Eye (tissue), 1 donor: Measurements from ENCODE around the gene MS4A2.
"Not testable (repeated sequence)": the region's sequence is repeated elsewhere in the genome, so short reads cannot be mapped to it uniquely, and the experiment has no call there.

ENCODE experiments used
- DNase-seq: peaks from one replicate; pipeline ENCODE4 v3.0.0-alpha.2; 2015

MS4A2 gene

DNA sequence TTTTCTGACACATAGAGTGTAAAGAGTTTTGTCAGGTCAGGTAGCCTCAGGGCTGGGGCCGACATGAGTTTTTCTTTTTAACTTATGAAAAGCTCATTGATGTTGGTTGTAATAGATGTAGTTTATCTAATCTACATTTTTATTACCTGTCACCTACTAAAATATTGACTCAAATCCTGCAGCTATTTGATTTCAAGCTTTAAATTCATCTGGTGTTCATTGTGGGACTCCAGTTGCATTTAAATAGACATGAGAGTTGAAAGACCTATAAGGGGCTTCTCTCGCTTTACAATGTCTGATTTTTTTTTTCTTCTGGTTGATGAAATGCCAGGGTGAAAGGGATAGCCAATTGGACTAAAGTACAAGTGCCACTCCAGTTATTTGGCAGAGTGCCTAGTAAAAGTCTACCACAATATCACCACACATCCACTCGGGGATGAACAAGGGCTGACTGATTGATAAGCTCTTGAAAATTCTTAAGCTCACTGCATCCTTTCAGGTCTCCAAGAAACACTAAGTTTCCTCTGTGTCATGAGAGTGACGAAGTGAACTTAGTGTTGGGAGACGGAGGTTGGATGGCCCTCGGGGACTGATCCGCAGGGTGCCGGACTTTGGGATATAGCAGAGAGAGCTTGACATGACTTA, 16.1 kb downstream of the MS4A2 start:
- DNase-seq: not testable (repeated sequence)

DNA sequence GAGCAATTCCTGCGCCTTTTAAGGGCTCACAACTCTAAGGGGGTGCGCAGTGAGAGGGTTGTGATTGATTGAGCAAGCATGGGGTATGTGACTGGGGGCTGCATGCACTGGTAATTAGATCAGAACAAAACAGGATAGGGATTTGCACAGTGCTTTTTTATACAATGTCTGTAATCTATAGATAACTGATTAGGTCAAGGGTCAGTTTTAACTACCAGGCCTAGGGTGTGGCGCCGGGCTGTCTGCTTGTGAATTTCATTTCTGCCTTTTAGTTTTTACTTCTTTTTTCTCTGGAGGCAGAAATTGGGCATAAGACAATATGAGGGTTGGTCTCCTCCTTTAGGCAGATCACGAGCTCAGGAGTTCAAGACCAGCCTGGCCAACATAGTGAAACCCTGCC, 20.2 kb downstream of the MS4A2 start:
- DNase-seq: not testable (repeated sequence)

DNA sequence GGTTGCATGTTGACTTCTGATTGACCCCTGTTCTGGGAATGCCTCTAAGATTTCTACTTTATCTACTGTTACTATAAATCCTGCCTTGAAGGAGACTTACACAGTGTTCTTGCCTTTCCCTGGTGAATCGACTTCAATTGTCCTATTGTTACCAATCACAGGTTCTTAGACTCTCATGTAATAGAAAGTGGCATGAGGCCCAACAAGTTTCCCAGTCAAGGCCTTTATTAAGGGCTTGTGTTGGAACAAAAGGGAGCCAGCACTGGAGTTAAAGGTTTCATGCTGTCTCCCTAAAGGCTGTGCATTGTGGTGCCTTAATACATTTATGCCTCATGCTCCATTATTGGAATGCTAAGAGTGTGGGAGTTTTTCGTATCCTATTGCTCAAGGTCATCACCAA, 23.3 kb downstream of the MS4A2 start:
- DNase-seq: peak; percentile 25

DNA sequence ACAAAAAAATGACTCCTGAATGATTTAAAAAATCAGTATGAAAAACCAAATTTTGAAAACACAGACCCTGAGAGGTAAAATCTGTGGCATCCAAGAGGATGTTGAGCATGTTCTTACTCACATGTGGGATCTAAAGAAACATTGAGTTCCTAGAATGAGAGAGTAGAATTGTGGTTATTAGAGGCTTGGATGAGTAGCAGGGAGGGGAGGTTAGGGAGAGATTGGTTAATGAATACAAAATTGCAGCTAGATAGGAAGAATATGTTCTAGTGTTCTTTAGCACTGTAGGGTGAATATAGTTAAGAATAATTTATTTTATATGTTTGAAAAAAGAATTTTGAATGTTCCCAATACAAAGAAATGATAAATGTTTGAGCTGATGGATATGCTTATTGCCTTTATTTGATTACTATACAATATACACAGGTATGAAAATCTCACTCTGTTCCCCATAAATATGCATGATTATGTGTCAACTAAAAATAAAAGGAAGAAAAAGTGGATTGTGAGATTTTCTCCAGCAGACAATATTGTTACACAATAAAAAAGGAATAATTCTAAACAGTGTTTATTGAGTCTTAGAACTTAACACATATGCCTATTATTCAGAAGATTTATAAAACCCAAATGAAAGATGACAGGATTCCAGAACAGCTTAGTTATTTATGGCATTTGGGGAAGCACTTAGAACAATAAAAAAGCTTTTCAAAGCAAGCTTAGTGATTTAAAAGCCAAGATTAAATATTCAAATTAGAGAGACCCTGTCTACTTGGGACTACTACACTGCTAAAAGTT, 28.7 kb downstream of the MS4A2 start:
- DNase-seq: no peak

DNA sequence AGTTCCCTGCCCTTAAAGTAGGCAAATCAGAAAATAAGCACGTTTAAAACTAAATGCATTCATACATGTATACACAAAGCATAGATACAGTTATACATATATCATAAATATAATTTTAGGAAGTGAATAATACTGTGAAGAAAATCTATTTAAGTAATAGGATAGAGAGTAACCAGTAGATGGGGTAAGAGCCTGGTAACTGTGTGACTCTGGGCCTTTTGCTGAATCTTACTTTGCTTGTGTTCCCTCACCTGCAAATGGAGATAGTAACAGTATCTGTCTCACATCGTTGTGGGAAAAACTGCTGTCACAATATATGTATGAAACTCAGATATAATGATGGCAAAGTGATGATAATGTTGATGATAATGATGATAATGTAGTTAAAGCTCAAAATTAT, 29.9 kb downstream of the MS4A2 start:
- DNase-seq: no peak

DNA sequence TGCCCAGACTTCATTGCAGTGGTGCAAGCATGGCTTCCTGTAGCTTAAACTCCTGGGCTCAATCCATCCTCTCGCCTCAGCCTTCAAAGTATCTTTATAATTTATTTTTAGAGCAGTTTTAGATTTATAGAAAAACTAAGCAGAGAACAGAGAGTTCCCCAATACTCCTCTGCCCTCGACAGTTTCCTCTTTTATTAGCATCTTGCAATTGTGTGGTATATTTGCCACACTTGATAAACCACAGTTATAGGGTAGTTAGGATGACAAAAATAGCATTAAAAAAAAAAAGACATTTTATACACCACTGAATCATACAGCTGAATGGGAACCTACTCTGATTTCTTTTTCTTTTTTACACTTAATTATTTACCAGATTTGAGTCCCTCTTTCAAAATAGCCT, 31.2 kb downstream of the MS4A2 start:
- DNase-seq: no peak

DNA sequence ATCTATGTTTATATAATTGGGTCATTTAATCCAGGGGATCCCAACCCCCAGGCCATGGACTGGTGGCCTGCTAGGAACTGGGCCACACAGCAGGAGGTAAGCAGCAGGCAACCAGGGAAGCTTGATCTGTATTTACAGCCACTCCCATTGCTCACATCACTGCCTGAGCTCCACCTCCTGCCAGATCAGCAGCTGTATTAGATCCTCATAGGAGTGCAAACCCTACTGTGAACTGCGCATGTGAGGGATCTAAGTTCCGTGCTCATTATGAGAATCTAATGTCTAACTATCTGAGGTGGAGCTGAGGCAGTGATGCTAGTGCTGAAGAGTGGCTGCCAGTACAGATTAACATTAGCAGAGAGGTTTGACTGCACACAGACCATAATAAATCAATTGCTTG, 32.8 kb downstream of the MS4A2 start:
- peak; percentile 91 for DNase-seq

DNA sequence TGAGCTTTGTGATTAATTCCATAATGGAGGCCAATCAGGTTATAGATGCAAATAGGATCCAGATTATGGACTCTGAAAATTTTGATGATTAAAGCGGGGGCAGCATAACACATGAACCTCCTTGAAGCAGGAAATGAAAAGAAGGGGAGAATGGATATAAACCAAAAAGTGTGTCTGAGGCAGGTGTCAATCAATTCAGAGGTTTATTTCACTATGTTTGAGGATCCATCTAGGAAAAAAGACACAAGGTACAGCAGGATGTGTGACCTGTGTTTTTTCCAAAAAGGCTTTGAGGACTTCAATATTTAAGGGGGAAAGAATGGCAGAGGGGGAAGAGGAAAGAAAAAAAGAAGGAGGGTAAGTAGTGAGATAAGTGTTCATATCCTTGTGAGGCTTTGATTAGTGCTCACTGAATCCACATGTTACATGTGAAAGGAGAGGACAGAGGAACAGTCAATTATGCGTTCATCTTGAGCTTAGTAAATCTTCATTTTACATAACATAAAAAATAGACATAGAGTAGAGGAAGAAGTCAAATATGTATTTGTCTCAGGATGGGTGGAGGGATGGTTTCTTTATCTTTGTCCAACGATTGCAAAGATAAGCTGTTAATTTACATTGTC, 34.1 kb downstream of the MS4A2 start:
- no peak for DNase-seq

DNA sequence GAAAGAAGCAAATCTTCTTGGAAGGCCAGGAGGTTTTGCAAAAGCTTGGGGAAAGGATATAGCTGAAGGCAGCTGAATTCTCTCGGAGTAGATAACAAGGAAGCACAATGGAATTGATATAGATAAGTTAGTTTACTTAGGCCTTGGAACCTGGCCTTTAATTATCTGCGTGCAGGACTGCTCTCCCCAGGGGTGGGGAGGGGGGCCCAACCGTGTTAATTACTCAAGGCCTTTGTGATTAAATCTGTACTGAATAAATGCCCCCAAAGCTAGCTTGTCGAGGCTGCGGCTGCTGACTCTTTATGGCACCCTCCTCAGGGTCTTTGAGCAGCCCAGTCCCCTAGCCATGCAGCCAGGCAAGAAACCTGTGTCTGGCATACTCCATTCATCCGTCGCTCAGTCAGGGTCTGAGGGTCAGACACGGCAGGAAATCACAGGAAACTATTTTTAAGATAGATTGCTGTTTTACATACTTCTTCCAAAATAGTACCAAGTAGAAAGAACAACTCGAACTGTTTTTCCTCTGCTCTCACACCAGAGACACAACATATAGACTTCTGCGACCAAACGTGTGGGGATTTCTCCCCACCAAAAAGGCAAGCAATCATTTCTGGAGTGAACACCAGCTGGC, 36.5 kb downstream of the MS4A2 start:
- DNase-seq: no peak

DNA sequence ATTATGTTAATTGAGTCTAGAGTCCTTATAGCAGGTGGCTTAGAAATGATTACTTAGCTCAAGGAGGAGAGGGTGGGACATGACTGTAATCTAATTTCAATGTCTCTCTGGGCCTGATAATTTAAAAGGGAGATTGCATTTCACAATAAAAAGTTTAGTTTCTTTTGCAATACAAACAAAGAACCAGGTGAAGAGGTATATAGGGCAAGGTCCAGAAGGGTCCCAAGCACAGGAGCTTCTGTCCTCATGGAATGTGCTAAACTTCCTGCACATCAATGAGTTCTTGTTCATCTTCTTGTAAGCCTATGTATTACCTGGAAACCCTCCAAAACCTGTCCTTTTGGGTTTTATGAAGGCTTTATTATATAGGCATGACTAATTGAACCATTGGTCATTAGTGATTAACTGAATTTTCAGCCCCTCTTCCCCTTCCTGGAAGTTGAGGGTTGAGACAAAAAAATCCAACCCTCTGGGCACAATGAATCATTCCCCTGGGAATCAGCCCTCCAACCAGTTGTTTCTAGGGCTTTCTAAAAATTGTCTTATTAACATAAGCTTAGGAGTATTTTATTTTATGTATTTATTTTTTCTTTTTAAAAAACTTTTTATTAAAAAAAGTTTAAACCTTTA, 37.6 kb downstream of the MS4A2 start:
- no peak for DNase-seq

DNA sequence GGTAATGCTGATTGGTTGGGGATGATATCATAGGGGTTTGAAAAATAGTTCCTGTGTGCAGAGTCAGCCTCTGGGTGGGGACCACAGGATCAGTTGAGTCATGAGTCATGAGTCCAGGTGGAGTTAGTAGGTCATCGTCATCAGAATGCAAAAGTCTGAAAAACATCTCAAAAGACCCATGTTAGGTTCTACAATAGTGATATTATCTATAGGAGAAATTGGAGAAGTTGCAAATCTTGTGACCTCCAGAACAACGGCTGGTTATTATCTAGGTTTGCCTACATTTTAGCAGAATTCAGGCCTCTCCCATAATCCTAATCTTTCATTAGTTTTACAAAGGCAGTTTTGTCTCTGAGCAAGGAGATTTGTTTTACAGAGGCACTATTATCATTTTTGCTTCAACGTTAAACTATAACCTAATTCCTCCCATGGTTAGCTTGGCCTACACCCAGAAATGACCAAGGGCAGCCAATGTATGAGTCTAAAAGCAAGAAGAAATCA, 38.9 kb downstream of the MS4A2 start:
- no peak for DNase-seq

DNA sequence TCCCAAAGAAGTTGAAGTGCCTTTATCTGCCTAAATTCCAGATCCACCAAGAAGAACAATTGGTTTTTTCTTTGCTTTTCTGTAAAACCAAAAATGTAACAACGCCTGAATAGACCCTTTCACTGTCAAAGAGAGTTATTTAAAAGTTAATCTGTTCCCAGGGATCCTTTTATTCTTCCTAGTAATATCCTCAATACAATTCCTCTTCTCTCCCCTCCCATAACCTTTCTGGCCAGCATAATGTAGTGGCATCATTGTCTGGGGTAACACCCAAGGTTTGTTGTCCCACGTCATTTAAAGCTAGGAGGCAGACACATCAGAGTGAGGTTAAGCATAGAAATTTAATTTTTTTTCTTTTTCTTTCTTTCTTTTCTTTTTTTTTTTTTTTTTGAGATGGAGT, 39.9 kb downstream of the MS4A2 start:
- DNase-seq: no peak

DNA sequence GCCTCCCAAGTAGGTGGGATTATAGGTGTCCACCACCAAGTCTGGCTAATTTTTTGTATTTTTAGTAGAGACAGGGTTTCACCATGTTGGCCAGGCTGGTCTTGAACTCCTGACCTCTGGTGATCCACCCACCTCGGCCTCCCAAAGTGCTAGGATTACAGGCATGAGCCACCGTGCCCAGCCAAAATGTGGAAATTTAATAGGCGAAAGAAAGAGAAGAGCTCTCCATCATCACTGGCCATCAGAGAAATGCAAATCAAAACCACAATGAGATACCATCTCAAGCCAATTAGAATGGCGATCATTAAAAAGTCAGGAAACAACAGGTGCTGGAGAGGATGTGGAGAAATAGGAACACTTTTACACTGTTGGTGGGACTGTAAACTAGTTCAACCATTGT, 40.4 kb downstream of the MS4A2 start:
- DNase-seq: not testable (repeated sequence)

DNA sequence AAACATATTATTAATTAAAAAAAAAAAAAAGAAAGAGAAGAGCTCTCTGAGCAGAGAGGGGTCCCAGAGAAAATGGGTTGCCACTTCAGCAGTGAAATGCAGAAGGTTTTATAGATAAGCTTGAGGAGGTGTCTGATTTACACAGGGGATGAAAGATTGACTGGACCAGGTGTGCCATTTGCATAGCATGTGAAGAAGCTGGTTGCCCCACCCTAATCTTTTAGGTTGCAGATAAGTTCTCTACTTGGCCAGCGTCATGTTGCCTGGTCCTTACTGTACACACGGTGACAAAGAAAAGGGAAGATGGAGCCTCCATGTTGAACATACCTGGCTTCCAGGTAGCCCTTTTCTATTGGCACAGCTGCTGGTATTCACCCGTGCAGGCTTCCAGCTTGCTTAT, 41.4 kb downstream of the MS4A2 start:
- DNase-seq: no peak

DNA sequence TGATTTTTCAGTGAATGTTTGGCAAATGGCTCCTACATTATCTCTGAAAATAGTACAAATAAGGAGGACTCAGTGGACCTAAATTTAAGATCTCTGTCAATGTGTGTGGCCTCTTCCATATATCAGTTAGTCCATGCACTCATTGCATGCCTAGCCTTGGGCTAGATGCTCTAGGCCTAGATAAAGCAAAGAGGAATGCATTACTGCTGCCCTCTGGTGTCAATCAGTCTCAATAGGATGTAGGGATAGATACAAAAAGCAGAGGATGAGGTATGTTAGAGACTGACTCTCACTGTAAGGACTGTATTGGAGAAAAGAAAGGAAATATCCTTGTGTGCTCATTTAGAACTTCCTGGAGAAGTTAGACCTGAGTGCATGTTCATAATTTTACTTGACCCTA, 42.0 kb downstream of the MS4A2 start:
- peak; percentile 88 for DNase-seq

DNA sequence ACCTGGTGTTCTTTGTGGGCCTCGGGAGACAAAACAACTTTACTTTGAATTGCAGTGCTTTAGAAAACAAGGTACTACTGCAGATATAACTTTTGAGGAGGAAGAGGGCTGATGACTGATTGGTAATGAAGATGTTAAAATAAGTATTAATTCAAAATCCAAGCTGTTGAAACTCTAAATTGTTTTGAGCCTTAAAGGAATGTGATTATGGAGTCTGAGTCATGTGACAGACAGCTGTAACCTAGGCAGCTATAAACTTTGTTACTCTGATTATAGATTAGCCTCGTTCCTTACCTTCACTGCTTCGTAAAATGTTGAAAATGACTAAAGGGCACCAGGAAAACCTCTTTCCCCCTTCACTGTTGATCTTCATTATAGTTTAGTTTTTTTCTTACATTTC, 43.4 kb downstream of the MS4A2 start:
- DNase-seq: no peak

DNA sequence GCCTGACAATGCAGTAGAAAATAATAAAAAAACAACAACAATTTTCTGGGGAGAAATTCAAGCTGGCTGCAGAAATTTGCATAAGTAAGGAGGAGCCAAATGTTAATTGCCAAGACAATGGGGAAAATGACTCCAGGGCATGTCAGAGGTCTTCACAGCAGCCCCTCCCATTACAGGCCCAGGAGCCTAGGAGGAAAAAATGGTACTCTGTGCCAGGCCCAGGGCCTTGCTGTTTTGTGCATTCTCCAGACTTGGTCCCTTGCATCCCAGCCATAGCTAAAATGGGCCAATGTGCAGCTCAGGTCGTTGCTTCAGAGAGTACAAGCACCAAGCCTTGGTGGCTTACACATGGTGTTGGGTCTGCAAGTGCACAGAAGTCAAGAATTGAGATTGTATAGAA, 45.5 kb downstream of the MS4A2 start:
- no peak for DNase-seq

DNA sequence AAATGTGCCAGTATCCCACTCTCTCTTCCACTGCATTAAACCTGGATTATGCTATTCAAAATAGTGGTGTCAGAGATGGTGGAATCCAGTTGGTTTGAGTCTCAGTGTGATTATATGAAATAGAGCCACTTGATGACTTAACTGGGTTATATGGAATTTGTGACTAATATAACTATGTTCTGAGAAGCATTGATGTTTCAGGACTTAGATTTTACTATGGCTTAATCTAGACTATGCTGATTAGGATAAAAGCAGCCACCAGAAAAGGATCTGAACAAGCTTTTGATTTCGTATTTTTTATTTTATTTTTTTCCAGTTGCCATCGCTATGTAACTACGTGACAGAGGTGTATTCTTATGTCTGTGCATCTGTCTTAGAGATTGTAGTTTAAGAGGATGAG, 55.3 kb downstream of the MS4A2 start:
- no peak for DNase-seq

DNA sequence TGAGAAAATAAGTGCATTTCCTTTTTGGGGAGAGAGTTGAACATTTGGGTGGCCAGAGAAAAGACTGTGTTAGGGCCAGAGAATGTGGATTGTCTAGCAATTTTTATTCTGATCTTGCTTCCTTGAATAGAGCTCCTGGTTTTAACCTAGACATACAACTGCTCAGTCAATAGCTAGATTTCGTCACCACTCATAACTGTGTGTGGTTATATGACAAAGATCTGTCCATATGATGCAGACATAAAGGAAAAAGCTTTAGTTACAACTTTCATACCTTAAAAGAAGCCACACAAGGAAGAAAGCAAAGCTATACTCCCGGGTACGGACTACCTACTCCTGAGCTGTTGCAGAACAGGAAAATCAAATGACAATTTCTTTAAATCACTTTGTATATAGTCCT, 57.2 kb downstream of the MS4A2 start:
- DNase-seq: no peak
